Progenitor cell of endocrine pancreas (in vitro differentiated cells): ENCODE results near the gene NTF4. TPM values are rescaled to one million over a fixed set of nuclear protein-coding genes. Genes with fewer than 3 reads are reported as not detected.

Source experiments
- DNase-seq: peaks from one replicate; pipeline ENCODE4 v3.0.0; 2021; ENCODE audit warnings: low spot score; ENCODE audit not compliant: unreplicated experiment
- H3K27ac Mint-ChIP-seq: 2 replicates; pipeline ENCODE4 v1.8.0; 2021; ENCODE audit warnings: mild to moderate bottlenecking, moderate library complexity, mixed read lengths
- H3K27me3 Mint-ChIP-seq: 2 replicates; pipeline ENCODE4 v1.8.0; 2021; ENCODE audit warnings: mixed read lengths
- H3K36me3 Mint-ChIP-seq: 2 replicates; pipeline ENCODE4 v1.8.0; 2022; ENCODE audit warnings: mixed read lengths; ENCODE audit not compliant: insufficient read depth
- H3K4me1 Mint-ChIP-seq: 2 replicates; pipeline ENCODE4 v1.8.0; 2021; ENCODE audit warnings: low read depth, mixed read lengths
- H3K4me3 Mint-ChIP-seq: 2 replicates; pipeline ENCODE4 v1.8.0; 2021; ENCODE audit warnings: low read depth, mild to moderate bottlenecking, moderate library complexity, mixed read lengths
- H3K9me3 Mint-ChIP-seq: 2 replicates; pipeline ENCODE4 v1.8.0; 2021; ENCODE audit warnings: low read depth, mixed read lengths
- CTCF ChIP-seq: fragments of 200-600 bp; sonication (generic); IDR thresholded peaks from one replicate; pipeline ENCODE4 v1.5.0; 2021; ENCODE audit warnings: antibody characterized with exemption, mild to moderate bottlenecking; ENCODE audit not compliant: unreplicated experiment
- total RNA-seq: library from RNA; stranded (reverse); gene quantifications from 2 replicates; pipeline ENCODE4 v1.2.1, GENCODE V29; 2021

NTF4 gene
- total RNA-seq, 1 donor from 2014 or later, result 0.91 TPM

DNA sequence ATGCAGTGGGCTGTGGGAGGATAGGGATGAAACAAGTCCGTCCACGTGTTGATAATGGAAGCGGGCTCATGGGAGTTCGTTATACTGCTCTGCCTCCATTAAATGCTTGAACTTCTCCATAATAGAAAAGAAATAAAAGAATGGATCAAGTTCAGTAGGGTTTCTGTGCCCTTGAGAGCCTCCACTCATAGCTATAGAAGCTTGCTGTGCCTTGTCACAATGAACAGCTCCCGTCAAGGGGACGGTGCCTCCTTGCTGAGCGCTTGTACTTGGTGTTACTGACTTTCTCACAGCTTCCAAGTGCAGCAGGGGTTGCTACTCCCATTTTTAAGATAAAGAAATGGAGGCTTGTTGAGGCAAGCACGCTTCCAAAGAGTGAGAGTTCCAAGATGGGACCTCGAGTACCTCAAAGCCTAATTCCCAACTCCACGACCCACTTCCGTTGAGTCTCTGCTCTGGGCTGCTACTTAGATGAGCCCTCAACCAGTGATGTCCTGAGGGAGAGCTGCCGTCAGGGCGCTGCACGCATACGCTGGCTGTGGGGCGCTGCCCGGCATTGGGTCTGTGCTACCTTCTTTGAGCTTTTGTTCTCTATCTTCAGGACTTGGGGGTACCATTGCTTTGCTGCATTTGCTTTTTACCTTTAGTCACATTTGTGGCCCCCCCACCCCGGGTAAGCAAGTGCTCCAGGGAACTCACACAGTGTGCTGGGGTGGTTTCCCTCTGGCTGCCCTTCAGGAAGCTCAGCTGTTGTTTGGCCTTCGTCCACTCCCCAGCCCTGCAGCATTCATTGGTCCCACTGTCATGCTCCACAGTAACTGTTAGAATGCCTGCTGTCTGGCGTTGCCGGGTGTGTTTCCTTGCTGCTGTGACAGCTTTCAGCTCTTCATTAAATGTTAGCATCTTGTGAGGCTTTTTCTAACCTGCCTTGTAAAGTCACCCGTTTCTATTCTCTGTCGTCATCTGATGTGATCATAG is 30.2 kb upstream of the NTF4 start:
- no peak for DNase-seq
- no peak overlapping the region for H3K4me3 Mint-ChIP-seq
- no peaks in the 10 kb centered on the region for H3K4me1 Mint-ChIP-seq
- H3K9me3 Mint-ChIP-seq, result no peaks in the 10 kb centered on the region
- TF ChIP-seq CTCF, result no peak
- peak overlapping the region; percentile 80 for H3K27ac Mint-ChIP-seq
- no peaks in the 10 kb centered on the region for H3K27me3 Mint-ChIP-seq
- H3K36me3 Mint-ChIP-seq, result peaks cover 28% of the 10 kb centered on the region

GRCh38 chr19:49092686-49093085 is 28.1 kb upstream of the NTF4 start:
- Mint-ChIP-seq H3K27ac (no peak overlapping the region), H3K9me3 (no peaks in the 10 kb centered on the region), H3K36me3 (peaks cover 24% of the 10 kb centered on the region), H3K4me1 (no peaks in the 10 kb centered on the region), H3K27me3 (no peaks in the 10 kb centered on the region), H3K4me3 (no peak overlapping the region)
- TF ChIP-seq CTCF, result no peak
- DNase-seq, result no peak

DNA sequence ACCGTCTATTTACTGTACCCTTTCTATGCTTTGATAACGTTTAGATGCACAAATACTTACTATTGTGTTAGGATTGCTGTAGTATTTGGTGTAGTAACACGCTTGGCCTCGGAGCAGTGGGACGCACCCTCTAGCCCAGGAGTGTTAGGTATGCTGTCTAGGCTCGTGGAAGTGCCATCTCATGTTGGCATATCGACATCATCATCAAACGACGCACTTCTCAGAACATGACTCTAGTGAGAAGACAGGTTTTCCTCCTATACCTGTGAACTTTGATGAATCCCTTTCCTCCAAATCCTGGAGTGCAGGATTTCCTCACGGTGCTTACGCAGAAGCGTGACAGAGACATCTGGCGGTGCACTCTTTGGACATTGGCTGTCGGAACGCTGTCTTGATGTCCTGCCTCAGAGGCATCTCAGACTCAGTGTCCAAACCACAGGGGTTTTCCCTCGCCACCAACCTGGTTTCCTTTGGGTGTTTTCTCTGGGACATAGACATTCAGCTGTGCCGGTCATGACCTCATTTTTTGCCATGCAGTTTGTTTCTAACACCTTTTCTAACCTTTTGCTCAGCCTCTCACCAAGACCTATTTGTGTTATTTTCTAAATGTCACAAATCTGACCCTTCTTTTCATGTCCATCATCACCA is 26.9 kb upstream of the NTF4 start:
- no peak for TF ChIP-seq CTCF
- Mint-ChIP-seq H3K27me3 (no peaks in the 10 kb centered on the region), H3K36me3 (peaks cover 29% of the 10 kb centered on the region), H3K4me1 (peaks cover 5% of the 10 kb centered on the region), H3K27ac (no peak overlapping the region), H3K9me3 (no peaks in the 10 kb centered on the region), H3K4me3 (no peak overlapping the region)
- no peak for DNase-seq

DNA sequence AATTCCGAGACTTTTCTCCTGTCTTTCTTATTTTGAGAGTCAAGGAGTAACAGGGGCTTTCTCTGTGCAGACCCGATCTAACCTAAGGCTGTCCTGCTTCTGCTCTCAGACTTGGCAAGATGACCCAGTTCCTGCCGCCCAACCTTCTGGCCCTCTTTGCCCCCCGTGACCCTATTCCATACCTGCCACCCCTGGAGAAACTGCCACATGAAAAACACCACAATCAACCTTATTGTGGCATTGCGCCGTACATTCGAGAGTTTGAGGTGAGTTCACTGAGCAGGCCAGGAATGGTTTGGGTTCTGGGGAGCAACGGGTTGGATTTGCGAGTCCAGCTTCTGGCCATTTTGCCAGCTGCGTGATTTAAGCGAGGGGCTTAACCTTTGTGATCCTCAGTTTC is 21.7 kb upstream of the NTF4 start:
- no peak for DNase-seq
- H3K4me3 Mint-ChIP-seq, result peak overlapping the region; percentile 95
- H3K27me3 Mint-ChIP-seq, result peaks cover 2% of the 10 kb centered on the region

More for the DNA sequence above, 21.7 kb upstream of the NTF4 start:
- no peaks in the 10 kb centered on the region for H3K9me3 Mint-ChIP-seq
- H3K27ac Mint-ChIP-seq, result peak overlapping the region; percentile 81
- H3K36me3 Mint-ChIP-seq, result peaks cover 14% of the 10 kb centered on the region
- peaks cover 14% of the 10 kb centered on the region for H3K4me1 Mint-ChIP-seq
- no peak for TF ChIP-seq CTCF
